Left renal pelvis (tissue), 4 donors: ENCODE data around the gene WBP1L. TPM values are rescaled to one million over a fixed set of nuclear protein-coding genes. Genes with fewer than 3 reads are reported as not detected.
"Not testable (repeated sequence)": the region's sequence is repeated elsewhere in the genome, so short reads cannot be mapped to it uniquely, and the experiment has no call there.

ENCODE experiments used
- DNase-seq, 4 donors: peaks; one replicate each; pipeline ENCODE4 v3.0.0-alpha.2; 2013; ENCODE audit warnings: low read depth in 4 of 4, low spot score in 3 of 4
- polyA plus RNA-seq, 4 donors: library from polyadenylated mRNA; unstranded; fragments of 120-200 nt; gene quantifications; one replicate each; pipeline ENCODE4 v1.2.1, GENCODE V29; 2013; ENCODE audit not compliant: insufficient read length in 4 of 4

Gene WBP1L
- polyA plus RNA-seq, 4 donors: 46.6 to 57.6 (median 47.6) TPM

GRCh38 chr10:102832248-102832647, 88.5 kb downstream of the WBP1L start:
- no peak for DNase-seq

- DNase-seq: no peak
Observed at GRCh38 chr10:102832987-102833386, 89.2 kb downstream of the WBP1L start.

- DNase-seq: no peak
Observed at GRCh38 chr10:102834143-102834542, 90.4 kb downstream of the WBP1L start.

GRCh38 chr10:102835007-102835482, 91.3 kb downstream of the WBP1L start:
- peak in 2 of 4 donors; percentile 56 to 66 for DNase-seq

GRCh38 chr10:102837230-102837721, 93.5 kb downstream of the WBP1L start, which contains the start of gene CYP17A1:
Gene CYP17A1 (minus strand): TSS chr10:102837413. CDS start chr10:102837361, 52 bp downstream.
- no peak for DNase-seq

GRCh38 chr10:102838276-102838927, 94.7 kb downstream of the WBP1L start:
- DNase-seq: not testable (repeated sequence)

- DNase-seq: no peak
Observed at GRCh38 chr10:102841827-102842345, 98.1 kb downstream of the WBP1L start.

GRCh38 chr10:102843139-102843538, 99.4 kb downstream of the WBP1L start:
- not testable (repeated sequence) for DNase-seq

GRCh38 chr10:102844190-102844776, 100.5 kb downstream of the WBP1L start:
- not testable (repeated sequence) for DNase-seq

GRCh38 chr10:102845352-102845902, 101.7 kb downstream of the WBP1L start:
- no peak for DNase-seq

- DNase-seq: no peak
Observed at GRCh38 chr10:102850025-102850518, 106.3 kb downstream of the WBP1L start.

- DNase-seq: not testable (repeated sequence)
Observed at GRCh38 chr10:102853237-102853636, 109.5 kb downstream of the WBP1L start.

- DNase-seq: not testable (repeated sequence)
Observed at GRCh38 chr10:102855731-102856436, 112.1 kb downstream of the WBP1L start.

- DNase-seq: no peak
Observed at GRCh38 chr10:102856758-102857424, 113.1 kb downstream of the WBP1L start.

- DNase-seq: no peak
Observed at GRCh38 chr10:102859911-102860310, 116.2 kb downstream of the WBP1L start.

- DNase-seq: no peak
Observed at GRCh38 chr10:102863660-102864059, 119.9 kb downstream of the WBP1L start.

- no peak for DNase-seq
Observed at GRCh38 chr10:102865620-102866019, 121.9 kb downstream of the WBP1L start.
